Subcutaneous abdominal adipose tissue (tissue), 5 donors: ENCODE data around the gene PTAR1.

Experiments
- H3K27ac ChIP-seq: one replicate; pipeline ENCODE4 v1.7.0; 2013; ENCODE audit warnings: low read depth, mild to moderate bottlenecking, inconsistent platforms, low read length, moderate library complexity
- H3K27me3 ChIP-seq, 5 donors: one replicate each; pipeline ENCODE4 v1.7.0; 2013; ENCODE audit warnings: low read length in 5 of 5, inconsistent platforms in 1 of 5; ENCODE audit not compliant: control insufficient read depth in 5 of 5, insufficient read depth in 4 of 5
- H3K36me3 ChIP-seq, 5 donors: one replicate each; pipeline ENCODE4 v1.7.0; 2013; ENCODE audit warnings: low read length in 5 of 5; ENCODE audit not compliant: control insufficient read depth in 5 of 5, insufficient read depth in 5 of 5
- H3K4me1 ChIP-seq, 5 donors: one replicate each; pipeline ENCODE4 v1.7.0; 2013; ENCODE audit warnings: low read length in 5 of 5, mild to moderate bottlenecking in 3 of 5, moderate library complexity in 1 of 5; ENCODE audit not compliant: control insufficient read depth in 5 of 5, insufficient read depth in 5 of 5
- H3K4me3 ChIP-seq, 5 donors: one replicate each; pipeline ENCODE4 v1.7.0; 2013; ENCODE audit warnings: low read length in 5 of 5, low read depth in 1 of 5
- H3K9ac ChIP-seq, 5 donors: one replicate each; pipeline ENCODE4 v1.7.0; 2013; ENCODE audit warnings: low read length in 5 of 5, mild to moderate bottlenecking in 4 of 5, moderate library complexity in 3 of 5
- H3K9me3 ChIP-seq, 5 donors: one replicate each; pipeline ENCODE4 v1.7.0; 2013; ENCODE audit warnings: low read length in 5 of 5; ENCODE audit not compliant: control insufficient read depth in 5 of 5
- donor health status: healthy.
- donor health status: healthy.
- donor health status: healthy.
- donor health status: healthy.
- donor health status: healthy.

Gene PTAR1

DNA sequence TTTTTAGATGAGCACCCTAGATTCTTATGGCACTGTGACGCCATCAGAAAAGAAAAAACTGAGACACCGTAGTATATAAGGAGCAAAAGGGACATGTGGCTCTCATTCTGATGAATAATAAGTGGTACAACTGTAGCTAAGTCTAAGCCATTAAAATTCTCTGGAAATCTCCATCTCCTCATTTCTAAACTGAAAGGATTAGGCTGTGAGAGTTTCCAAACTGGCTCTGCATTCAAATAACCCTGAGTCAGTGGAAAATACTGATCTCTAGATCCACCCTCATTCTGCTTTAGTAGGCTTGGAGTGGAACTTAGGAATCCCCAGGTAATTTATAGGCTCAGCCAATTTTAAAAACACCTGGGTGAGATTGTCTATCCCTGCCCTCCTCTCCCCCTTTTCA, 28.5 kb downstream of the PTAR1 start:
- H3K4me3 ChIP-seq, result no peak overlapping the region
- H3K36me3 ChIP-seq, result peaks cover 42 to 60% (median 47%) of the 10 kb centered on the region in 5 donors
- no peak overlapping the region for H3K27ac ChIP-seq
- no peaks in the 10 kb centered on the region for H3K4me1 ChIP-seq
- no peaks in the 10 kb centered on the region for H3K9me3 ChIP-seq
- no peak overlapping the region for H3K9ac ChIP-seq
- H3K27me3 ChIP-seq, result no peaks in the 10 kb centered on the region

DNA sequence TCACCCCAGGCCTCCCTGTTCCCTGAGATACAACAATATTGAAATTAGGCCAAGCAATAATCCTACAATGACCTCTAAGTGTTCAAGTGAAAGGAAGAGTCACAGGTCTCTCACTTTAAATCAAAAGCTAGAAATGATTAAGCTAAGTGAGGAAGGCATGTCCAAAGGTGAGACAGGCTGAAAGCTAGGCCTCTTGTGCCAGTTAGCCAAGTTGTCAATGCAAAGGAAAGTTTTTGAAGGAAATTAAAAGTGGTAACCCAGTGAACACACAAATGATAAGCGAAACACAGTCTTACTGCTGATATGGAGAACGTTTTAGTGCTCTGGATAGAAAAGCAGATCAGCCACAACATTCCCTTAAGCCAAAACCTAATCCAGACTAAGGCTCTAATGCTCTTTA, 39.8 kb downstream of the PTAR1 start:
- no peaks in the 10 kb centered on the region for H3K27me3 ChIP-seq
- H3K9ac ChIP-seq, result no peak overlapping the region
- no peaks in the 10 kb centered on the region for H3K4me1 ChIP-seq
- no peaks in the 10 kb centered on the region for H3K9me3 ChIP-seq
- no peak overlapping the region for H3K27ac ChIP-seq
- H3K36me3 ChIP-seq, result peaks cover 32 to 67% (median 37%) of the 10 kb centered on the region in 5 donors
- H3K4me3 ChIP-seq, result no peak overlapping the region

DNA sequence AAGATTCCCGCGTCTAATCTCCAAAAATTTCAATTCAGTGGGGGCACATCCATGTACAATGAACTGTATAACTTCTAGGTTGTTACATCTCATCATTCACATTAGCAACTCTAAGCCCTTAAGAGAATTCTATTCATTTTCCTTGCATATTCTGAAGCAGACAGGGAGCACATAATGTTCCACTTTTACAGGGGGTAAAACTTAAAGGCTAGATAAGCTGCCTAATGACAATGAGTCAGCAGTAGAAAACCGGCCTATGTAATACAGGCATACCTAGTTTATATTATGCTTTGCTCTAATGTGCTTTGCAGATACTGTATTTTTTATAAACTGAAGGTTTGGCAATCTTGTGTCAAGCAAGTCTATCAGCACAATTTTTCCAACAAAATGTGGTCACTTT, 40.4 kb downstream of the PTAR1 start:
- no peaks in the 10 kb centered on the region for H3K4me1 ChIP-seq
- H3K27ac ChIP-seq, result no peak overlapping the region
- H3K36me3 ChIP-seq, result peaks cover 31 to 64% (median 35%) of the 10 kb centered on the region in 5 donors

DNA sequence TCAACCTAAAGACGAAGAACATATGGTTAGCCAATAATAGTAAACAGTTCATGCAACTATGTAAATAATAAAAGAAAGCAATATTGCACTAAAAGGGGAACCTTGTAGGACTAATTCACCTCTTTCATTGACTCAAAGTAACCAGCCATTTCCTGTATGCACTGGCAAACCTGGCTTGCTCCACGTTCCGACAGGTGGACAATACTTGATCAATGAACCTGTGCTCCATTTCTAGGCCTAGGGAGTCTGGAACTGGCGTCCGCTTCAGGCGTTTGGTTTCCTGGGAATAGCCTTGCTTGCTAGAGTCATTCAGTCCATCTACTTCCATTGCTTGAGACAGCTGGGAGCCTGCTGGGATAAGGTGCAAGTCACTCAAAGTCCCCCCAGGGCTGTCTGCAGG, 41.6 kb downstream of the PTAR1 start:
- no peak overlapping the region for H3K27ac ChIP-seq
- H3K4me1 ChIP-seq, result no peaks in the 10 kb centered on the region
- H3K36me3 ChIP-seq, result peaks cover 28 to 57% (median 32%) of the 10 kb centered on the region in 5 donors

More for the DNA sequence above, 40.4 kb downstream of the PTAR1 start:
- Histone ChIP-seq H3K27me3 (no peaks in the 10 kb centered on the region), H3K9me3 (no peaks in the 10 kb centered on the region), H3K9ac (no peak overlapping the region), H3K4me3 (no peak overlapping the region)

DNA sequence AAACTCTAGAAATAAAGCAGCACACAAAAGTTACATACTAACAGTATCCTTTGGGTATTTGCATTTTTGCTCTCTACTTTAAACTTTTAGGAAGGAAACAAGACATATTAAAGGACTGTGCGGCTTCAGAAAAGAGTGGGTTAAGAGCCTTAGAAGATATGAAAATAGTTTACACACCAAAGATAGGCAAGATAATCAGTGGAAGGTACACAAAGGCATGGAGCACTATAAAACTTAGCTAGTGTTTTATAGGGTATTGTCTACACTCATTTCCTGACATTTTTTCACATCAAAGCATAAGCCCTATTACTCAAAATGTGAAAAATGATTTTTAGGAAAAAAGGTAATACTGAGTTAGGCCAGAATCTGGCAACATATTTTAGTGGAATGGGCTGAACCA, 44.0 kb downstream of the PTAR1 start:
- H3K27ac ChIP-seq, result no peak overlapping the region
- H3K36me3 ChIP-seq, result peaks cover 21 to 50% (median 25%) of the 10 kb centered on the region in 5 donors
- no peaks in the 10 kb centered on the region for H3K4me1 ChIP-seq
- no peaks in the 10 kb centered on the region for H3K9me3 ChIP-seq
- H3K27me3 ChIP-seq, result no peaks in the 10 kb centered on the region
- H3K9ac ChIP-seq, result no peak overlapping the region
- no peak overlapping the region for H3K4me3 ChIP-seq

More for the DNA sequence above, 41.6 kb downstream of the PTAR1 start:
- H3K9ac ChIP-seq, result no peak overlapping the region
- H3K9me3 ChIP-seq, result no peaks in the 10 kb centered on the region
- no peaks in the 10 kb centered on the region for H3K27me3 ChIP-seq
- H3K4me3 ChIP-seq, result no peak overlapping the region

DNA sequence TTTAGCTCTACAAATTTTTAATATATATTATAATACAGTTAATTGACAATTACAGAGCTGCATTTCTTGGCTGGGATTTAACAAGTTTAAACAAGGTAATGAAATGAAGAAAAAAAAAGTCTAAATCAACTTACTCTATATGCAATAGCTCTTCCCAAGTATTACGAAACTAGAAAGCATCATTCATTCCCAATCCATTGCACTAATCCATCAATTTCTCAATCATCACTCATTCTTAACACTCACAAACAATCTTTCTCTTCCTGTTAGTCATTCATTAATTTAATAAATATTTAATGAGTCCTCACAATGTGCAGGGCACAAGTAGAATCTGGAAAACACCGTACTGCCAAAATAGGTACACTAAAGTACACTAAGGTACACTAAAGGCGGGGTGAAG, 44.7 kb downstream of the PTAR1 start:
- Histone ChIP-seq H3K9me3 (no peaks in the 10 kb centered on the region), H3K36me3 (peaks cover 18 to 46% (median 25%) of the 10 kb centered on the region in 5 donors), H3K27ac (no peak overlapping the region), H3K4me3 (no peak overlapping the region), H3K9ac (no peak overlapping the region), H3K4me1 (no peaks in the 10 kb centered on the region), H3K27me3 (no peaks in the 10 kb centered on the region)

DNA sequence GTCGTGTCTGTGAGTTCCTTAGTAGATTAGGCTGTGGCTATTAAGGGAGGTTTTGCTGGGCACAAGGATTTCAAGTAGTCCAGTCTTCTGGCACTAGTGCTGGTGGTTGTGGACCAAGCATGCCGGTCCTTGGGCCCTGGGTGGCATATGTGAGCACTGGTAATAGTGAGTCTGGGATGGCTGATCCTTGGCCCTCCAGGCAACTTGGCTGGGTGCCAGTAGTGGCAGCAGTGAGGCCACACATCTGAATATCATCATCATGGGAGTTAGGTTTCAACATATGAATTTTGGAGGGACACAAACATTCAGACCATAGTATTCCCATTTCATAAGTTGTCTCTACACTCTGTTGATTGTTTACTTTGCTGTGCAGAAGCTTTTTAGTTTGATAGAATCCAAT, 62.3 kb downstream of the PTAR1 start:
- Histone ChIP-seq H3K27me3 (no peaks in the 10 kb centered on the region), H3K9ac (no peak overlapping the region), H3K27ac (no peak overlapping the region), H3K36me3 (no peaks in the 10 kb centered on the region), H3K4me3 (no peak overlapping the region), H3K4me1 (no peaks in the 10 kb centered on the region), H3K9me3 (peaks cover 11 to 38% (median 22%) of the 10 kb centered on the region in 5 donors)

DNA sequence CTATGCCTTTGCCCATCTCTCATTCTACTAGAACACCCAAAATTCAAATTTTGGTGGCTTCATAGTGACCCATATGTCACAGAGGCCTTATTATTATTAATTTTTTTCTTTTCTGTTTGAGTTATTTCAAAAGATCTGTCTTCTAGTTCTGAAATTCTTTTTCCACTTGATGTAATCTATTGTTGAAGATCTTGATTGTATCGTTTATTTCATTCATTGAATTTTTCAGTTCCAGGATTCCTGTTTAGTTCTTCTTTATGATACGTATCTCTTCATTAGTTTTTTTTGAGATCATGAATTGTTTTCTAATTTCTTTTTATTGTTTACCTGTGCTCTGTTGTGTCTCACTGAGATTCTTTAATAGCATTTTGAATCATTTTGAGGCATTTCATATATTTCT, 63.0 kb downstream of the PTAR1 start:
- H3K9me3 ChIP-seq, result peaks cover 11 to 32% (median 17%) of the 10 kb centered on the region in 5 donors
- no peak overlapping the region for H3K9ac ChIP-seq
- no peak overlapping the region for H3K27ac ChIP-seq
- no peaks in the 10 kb centered on the region for H3K36me3 ChIP-seq
- H3K27me3 ChIP-seq, result no peaks in the 10 kb centered on the region
- H3K4me1 ChIP-seq, result no peaks in the 10 kb centered on the region
- no peak overlapping the region for H3K4me3 ChIP-seq

DNA sequence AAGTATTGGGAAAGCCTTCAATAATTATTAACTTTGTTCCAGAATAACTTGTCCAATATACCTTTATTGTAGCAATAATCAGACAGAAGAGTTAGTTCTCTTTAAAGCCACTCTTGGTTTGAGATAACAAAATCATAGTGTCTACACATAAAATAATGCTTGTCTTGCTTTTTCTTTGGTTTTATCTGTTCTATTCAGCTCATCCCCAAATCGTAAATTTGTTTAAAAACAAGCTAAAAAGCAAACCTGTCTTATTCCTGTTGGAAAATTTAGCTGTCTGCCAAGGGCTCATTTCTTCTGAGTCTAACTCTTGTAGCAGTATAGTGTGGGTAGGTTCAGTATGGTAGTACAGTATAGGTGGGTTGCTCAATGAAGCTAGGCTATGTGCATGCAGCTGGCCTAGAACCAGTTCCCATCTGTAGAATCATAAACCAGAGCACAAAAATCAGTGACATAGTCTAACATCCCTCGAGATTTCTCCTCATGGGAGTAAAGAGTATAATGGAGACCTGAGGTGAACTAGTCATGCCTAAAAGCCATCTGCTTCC, 69.7 kb downstream of the PTAR1 start:
- peaks cover 0 to 8% (median 0%) of the 10 kb centered on the region in 5 donors for H3K9me3 ChIP-seq
- no peaks in the 10 kb centered on the region for H3K27me3 ChIP-seq
- H3K4me3 ChIP-seq, result no peak overlapping the region
- no peak overlapping the region for H3K9ac ChIP-seq
- no peaks in the 10 kb centered on the region for H3K36me3 ChIP-seq
- no peak overlapping the region for H3K27ac ChIP-seq
- H3K4me1 ChIP-seq, result no peaks in the 10 kb centered on the region

DNA sequence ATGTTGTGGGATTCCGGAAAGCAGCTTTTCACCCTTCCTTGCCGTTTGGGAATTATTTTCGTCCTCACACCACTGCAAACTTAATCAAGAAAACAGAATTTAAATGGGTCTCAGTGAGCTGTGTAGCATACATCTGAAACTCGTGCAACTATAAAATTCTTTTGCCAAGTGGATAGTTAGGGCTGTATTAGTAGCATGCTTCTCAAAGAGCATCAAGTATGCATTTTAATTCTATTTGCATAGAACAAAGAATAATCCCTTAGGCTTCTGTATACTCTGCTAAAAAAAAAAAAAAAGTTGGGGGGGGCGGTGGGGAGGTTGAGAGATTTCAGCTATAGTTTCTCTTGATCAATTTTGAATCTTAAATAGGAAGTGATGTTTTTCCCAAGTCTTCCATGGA, 75.9 kb downstream of the PTAR1 start:
- Histone ChIP-seq H3K9me3 (no peaks in the 10 kb centered on the region), H3K36me3 (no peaks in the 10 kb centered on the region), H3K4me1 (no peaks in the 10 kb centered on the region), H3K27ac (no peak overlapping the region), H3K9ac (no peak overlapping the region), H3K27me3 (no peaks in the 10 kb centered on the region), H3K4me3 (no peak overlapping the region)
